WTC11 (cell line): ENCODE data around the gene CUEDC1.

ENCODE experiments used
- TF ChIP-seq, protein P1 (sequence below): fragments of 200-600 bp; IDR thresholded peaks from 2 replicates; pipeline ENCODE4 v1.8.0; 2022; ENCODE audit warnings: antibody characterized with exemption
- TF ChIP-seq, protein P2 (sequence below): sonication (generic); formaldehyde crosslinking; IDR thresholded peaks from 2 replicates; pipeline ENCODE4 v1.8.0; 2022; ENCODE audit warnings: mild to moderate bottlenecking, missing genetic modification reagents

DNA sequence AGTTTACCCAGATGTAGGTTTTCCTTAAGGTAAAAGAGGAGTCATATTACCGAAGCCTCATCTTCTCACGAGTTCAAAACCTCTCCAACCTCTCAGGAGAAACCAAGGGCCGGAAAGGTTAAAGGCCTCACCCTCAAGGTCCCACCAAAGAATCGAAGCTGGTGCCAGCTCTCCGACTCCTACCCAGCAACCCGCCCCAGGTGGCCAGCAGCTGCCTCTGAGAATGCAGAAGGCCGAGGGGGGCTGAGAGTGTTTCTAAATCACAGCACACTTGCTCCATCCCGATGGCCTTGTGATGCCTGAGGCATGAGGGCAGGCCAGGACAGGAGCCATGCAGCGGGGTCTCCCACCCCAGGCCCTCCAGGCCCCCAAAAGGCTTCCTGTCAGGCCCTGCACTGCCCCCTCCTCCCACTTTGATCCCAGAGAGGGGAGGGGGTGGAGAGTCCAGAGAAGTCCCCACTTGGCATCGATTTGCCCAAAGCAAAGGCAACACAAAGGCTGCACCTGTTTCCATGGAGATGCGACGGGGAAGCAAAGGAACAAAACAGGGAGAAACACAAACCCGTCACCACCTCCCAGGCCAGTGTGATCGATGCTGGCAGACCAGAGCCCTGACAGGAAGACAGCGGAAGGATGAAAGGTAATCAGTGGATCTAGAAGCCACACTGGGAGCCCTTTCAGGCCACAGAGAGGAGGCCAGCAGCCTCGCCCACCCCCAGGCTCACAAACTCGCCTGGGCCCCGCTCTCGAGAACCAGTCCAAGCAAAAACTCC, 39.0 kb downstream of the CUEDC1 start:
- TF ChIP-seq, protein P1, sequence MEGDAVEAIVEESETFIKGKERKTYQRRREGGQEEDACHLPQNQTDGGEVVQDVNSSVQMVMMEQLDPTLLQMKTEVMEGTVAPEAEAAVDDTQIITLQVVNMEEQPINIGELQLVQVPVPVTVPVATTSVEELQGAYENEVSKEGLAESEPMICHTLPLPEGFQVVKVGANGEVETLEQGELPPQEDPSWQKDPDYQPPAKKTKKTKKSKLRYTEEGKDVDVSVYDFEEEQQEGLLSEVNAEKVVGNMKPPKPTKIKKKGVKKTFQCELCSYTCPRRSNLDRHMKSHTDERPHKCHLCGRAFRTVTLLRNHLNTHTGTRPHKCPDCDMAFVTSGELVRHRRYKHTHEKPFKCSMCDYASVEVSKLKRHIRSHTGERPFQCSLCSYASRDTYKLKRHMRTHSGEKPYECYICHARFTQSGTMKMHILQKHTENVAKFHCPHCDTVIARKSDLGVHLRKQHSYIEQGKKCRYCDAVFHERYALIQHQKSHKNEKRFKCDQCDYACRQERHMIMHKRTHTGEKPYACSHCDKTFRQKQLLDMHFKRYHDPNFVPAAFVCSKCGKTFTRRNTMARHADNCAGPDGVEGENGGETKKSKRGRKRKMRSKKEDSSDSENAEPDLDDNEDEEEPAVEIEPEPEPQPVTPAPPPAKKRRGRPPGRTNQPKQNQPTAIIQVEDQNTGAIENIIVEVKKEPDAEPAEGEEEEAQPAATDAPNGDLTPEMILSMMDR, result no peak
- TF ChIP-seq, protein P2, sequence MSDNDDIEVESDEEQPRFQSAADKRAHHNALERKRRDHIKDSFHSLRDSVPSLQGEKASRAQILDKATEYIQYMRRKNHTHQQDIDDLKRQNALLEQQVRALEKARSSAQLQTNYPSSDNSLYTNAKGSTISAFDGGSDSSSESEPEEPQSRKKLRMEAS (CRISPR knock-in tag), result no peak
